Left ventricle myocardium inferior (tissue), 1 donor: Measurements from ENCODE around the gene PERM1. TPM values are rescaled to one million over a fixed set of nuclear protein-coding genes. Genes with fewer than 3 reads are reported as not detected.
"Not testable (repeated sequence)": the region's sequence is repeated elsewhere in the genome, so short reads cannot be mapped to it uniquely, and the experiment has no call there.

Source experiments
- DNase-seq: peaks from one replicate; pipeline ENCODE4 v3.0.0-alpha.2; 2020
- H3K27ac ChIP-seq: fragments of 200-600 bp; replicated peaks from 2 replicates; pipeline ENCODE4 v1.8.0; 2021
- H3K27me3 ChIP-seq: fragments of 200-600 bp; 2 replicates; pipeline ENCODE4 v1.8.0; 2021; ENCODE audit warnings: low read depth
- H3K36me3 ChIP-seq: fragments of 200-600 bp; 2 replicates; pipeline ENCODE4 v1.8.0; 2021
- H3K4me1 ChIP-seq: fragments of 200-600 bp; 2 replicates; pipeline ENCODE4 v1.8.0; 2021
- H3K4me3 ChIP-seq: fragments of 200-600 bp; 2 replicates; pipeline ENCODE4 v1.8.0; 2021; ENCODE audit warnings: mild to moderate bottlenecking, moderate library complexity
- H3K9me3 ChIP-seq: fragments of 200-600 bp; replicated peaks from 2 replicates; pipeline ENCODE4 v1.8.0; 2021
- intact Hi-C: fragments of 100-400 bp; cut with micrococcal nuclease; formaldehyde crosslinking; loops from one replicate; pipeline ENCODE4 v1.11.0; 2022
- total RNA-seq: library from RNA; stranded (reverse); fragmentation: NEBNext Ultra II Directional; extraction: Animal tissue kit (Norgen Biotek cat#: 25700); gene quantifications from one replicate; pipeline ENCODE4 v1.2.1, GENCODE V29; 2021
- TF ChIP-seq, protein P1 (sequence below): fragments of 200-600 bp; IDR thresholded peaks from 2 replicates; pipeline ENCODE4 v1.8.0; 2021; ENCODE audit warnings: antibody characterized with exemption, mild to moderate bottlenecking, borderline replicate concordance
- donor health status: DM: no; HTN: yes; CAD: no; lungs with severe emphysema.

Gene PERM1
- total RNA-seq, 1 donor from 2014 or later = 160 TPM

DNA sequence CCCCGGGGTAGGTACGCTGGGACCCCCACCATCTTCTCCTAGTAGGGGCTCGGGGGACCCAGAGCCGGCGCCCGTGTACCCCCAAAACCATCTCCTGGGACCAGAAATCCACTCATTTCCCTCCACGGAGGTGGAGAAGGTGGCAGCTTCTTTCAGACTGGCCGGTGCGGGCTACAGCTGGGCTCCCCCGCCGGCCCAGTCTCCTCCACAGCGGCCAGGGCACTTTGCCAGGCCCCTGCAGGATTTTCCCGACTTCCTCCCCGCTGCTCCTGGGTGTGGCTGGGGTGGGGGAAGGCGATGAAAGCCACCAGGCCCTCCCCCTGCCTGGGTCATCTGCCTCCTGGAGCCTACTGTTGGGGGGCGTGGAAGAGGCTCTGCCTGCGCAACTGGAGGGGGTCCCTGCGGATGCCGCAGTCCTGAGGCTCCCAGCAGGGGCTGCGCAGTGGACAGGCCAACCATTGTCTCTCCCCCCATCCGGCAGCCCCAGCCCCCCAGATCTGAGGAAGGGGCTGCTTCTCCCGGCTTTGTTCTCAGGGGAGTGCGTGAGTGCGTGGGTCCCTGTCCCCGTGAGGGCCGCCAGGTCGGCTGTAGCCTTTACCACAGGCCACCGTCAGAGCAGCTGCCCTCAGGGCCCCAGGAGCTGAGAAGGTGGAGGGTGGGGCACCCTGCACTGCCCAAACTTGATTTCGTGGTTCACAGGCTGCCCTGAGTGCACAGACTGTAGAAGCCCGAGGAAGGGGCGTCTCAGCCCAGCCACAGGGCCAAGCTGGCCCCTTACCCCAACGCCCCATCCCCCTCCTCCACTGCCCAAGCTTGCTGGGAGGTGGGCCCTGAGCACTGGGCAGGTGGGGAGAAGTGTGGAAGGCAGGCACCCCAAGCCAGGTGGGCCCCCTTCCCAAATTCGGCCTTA is 39.4 kb upstream of the PERM1 start:
- no peaks in the 10 kb centered on the region for H3K36me3 ChIP-seq
- H3K9me3 ChIP-seq = no peaks in the 10 kb centered on the region
- H3K27ac ChIP-seq = peak overlapping the region; percentile 96
- H3K4me1 ChIP-seq = peaks cover 64% of the 10 kb centered on the region
- DNase-seq = peak; percentile 70
- peak overlapping the region; percentile 89 for H3K4me3 ChIP-seq
- no peaks in the 10 kb centered on the region for H3K27me3 ChIP-seq
- intact Hi-C loops = no loop called here
- TF ChIP-seq, protein P1, sequence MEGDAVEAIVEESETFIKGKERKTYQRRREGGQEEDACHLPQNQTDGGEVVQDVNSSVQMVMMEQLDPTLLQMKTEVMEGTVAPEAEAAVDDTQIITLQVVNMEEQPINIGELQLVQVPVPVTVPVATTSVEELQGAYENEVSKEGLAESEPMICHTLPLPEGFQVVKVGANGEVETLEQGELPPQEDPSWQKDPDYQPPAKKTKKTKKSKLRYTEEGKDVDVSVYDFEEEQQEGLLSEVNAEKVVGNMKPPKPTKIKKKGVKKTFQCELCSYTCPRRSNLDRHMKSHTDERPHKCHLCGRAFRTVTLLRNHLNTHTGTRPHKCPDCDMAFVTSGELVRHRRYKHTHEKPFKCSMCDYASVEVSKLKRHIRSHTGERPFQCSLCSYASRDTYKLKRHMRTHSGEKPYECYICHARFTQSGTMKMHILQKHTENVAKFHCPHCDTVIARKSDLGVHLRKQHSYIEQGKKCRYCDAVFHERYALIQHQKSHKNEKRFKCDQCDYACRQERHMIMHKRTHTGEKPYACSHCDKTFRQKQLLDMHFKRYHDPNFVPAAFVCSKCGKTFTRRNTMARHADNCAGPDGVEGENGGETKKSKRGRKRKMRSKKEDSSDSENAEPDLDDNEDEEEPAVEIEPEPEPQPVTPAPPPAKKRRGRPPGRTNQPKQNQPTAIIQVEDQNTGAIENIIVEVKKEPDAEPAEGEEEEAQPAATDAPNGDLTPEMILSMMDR = no peak

DNA sequence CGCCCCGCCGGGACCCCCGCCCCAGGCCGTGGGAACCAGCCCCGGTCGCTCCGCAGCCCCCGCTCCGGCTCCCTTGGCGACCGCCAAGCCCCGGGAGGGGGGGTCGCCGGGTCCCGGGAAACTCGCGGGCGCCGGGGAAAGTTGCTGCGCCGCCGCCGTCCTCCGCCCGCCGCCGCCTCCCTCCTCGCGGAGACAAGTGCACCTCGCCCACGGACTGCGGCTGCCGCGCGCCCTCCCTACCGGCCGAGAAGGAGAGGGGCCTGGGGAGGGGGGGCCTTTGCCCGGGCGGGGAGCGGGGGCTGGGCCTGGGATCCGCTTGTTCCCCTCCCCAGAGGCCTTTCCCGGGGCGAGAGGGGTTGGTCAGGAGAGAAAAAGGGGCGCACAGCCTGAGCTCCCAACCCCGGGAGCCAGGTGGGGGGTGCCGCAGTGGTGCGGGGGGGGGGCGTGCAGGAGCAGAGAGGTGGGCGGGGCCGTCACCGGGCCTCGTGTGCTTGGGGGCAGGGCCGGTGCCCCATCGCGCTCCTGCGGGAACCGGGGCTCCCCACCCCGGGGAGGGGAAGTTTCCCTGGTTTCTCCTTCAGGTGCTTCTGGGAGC is 38.6 kb upstream of the PERM1 start:
- no peak for DNase-seq
- TF ChIP-seq, protein P1 = no peak
- Histone ChIP-seq H3K27me3 (no peaks in the 10 kb centered on the region), H3K36me3 (no peaks in the 10 kb centered on the region), H3K27ac (peak overlapping the region; percentile 96), H3K9me3 (no peaks in the 10 kb centered on the region), H3K4me3 (peak overlapping the region; percentile 89), H3K4me1 (peaks cover 56% of the 10 kb centered on the region)
- intact Hi-C loops = no loop called here

DNA sequence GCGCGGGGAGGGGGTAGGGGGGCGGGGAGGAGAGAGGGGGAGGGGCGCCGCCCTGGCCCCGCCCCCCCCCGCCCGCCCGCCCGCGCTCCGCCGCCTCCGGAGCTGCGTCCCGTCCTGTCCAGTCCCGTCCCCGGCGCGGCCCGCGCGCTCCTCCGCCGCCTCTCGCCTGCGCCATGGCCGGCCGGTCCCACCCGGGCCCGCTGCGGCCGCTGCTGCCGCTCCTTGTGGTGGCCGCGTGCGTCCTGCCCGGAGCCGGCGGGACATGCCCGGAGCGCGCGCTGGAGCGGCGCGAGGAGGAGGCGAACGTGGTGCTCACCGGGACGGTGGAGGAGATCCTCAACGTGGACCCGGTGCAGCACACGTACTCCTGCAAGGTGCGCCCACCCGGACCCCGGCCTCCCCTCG is 38.1 kb upstream of the PERM1 start, which contains the start of gene AGRN:
Gene AGRN, plus strand, starts transcription at position 121 of the 405 bp plus-strand sequence. Its CDS starts 53 bp downstream, at position 174.
- H3K27ac ChIP-seq = peak within 1 kb of the TSS; percentile 96
- intact Hi-C loops = no loop called here
- H3K4me1 ChIP-seq = peaks cover 54% of the 10 kb centered on the region
- H3K4me3 ChIP-seq = peak within 1 kb of the TSS; percentile 89
- no peaks in the 10 kb centered on the region for H3K27me3 ChIP-seq
- TF ChIP-seq, protein P1 = no peak
- no peaks in the 10 kb centered on the region for H3K9me3 ChIP-seq
- no peaks in the 10 kb centered on the region for H3K36me3 ChIP-seq
- DNase-seq = no peak

DNA sequence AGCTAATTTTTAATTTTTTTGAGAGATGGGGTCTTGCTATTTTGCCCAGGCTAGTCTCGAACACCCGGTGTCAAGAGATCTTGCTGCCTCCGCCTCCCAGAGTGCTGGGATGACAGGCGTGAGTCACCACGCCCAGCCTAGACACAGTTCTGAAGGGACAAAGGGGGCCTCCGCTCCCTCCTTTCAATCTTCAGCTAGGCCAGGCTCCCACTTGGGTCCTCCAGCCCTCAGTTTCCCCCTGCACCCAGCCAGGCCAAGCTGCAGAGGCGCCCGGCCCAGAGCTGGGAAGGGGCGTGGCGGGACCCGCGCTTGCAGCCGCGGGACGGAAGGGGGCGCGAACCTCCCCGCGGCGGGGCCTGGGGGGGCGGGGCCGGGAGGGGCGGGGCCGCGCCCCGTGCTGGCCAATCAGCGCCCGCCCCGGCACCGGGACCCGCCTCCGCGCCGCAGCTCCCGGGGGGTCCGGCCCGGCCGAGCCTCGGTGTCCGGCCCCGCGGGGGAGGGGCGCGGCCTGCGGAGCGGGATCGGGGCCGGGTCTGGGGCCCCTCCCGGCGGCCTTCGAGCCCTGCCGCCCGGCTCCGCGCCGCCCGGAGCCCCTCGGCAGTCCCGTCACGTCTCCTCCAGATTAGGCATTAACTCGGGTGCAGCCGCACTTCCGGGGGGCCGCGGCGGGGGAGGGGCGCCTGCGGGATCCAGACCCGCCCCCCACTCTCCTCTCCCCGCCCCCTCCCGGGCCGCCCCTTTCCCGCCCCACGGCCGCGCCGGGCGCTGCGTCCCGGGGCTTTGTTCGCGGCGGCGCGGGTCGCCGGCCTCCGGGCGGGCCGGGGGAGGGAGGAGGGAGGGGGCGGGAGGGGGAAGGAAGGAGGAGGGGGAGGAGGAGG is 37.5 kb upstream of the PERM1 start:
- intact Hi-C loops = no loop called here
- Histone ChIP-seq H3K36me3 (no peaks in the 10 kb centered on the region), H3K27me3 (no peaks in the 10 kb centered on the region), H3K27ac (peak overlapping the region; percentile 96), H3K4me3 (peak overlapping the region; percentile 89), H3K9me3 (no peaks in the 10 kb centered on the region), H3K4me1 (peaks cover 53% of the 10 kb centered on the region)
- TF ChIP-seq, protein P1 = peak; percentile 70
- DNase-seq = peak; percentile 86

DNA sequence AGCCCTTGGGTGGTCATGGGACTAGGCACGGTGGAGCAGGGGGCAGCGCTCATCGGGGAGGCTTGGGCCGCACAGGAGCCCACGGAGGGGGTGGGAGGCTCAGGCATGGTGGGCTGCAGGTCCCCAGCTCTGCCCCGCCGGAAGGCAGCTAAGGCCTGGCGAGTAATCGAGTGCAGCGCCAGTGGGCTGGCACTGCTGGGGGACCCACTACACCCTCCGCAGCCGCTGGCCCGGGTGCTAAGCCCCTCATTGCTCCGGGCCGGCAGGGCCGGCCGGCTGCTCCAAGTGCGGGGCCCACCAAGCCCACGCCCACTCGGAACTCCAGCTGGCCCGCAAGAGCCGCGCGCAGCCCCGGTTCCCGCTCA is 36.4 kb upstream of the PERM1 start:
- H3K4me3 ChIP-seq, DNase-seq, H3K27ac ChIP-seq, intact Hi-C loops, H3K36me3 ChIP-seq, H3K27me3 ChIP-seq, H3K9me3 ChIP-seq: not testable (repeated sequence)
- H3K4me1 ChIP-seq = peaks cover 53% of the 10 kb centered on the region

DNA sequence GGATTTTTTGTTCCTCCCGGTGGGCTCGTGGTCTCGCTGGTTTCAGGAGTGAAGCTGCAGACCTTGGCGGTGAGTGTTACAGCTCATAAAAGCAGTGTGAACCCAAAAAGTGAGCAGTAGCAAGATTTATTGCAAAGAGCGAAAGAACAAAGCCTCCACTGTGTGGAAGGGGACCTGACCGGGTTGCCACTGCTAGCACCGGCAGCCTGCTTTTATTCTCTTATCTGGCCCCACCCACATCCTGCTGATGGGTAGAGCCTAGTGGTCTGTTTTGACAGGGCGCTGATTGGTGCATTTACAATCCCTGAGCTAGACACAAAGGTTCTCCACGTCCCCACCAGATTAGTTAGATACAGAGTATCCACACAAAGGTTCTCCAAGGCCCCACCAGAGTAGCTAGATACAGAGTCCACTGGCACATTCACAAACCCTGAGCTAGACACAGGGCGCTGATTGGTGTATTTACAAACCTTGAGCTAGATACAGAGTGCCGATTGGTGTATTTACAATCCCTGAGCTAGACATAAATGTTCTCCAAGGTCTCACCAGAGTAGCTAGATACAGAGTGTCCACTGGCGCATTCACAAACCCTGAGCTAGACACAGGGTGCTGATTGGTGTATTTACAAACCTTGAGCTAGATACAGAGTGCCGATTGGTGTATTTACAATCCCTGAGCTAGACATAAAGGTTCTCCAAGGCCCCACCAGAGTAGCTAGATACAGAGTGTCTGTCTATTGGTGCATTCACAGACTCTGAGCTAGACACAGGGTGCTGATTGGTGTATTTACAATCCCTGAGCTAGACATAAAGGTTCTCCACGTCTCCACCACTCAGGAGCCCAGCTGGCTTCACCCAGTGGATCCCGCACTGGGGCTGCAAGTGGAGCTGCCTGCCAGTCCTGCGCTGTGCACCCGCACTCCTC is 35.8 kb upstream of the PERM1 start:
- H3K4me3 ChIP-seq, intact Hi-C loops, H3K27me3 ChIP-seq, H3K27ac ChIP-seq, H3K9me3 ChIP-seq, H3K36me3 ChIP-seq, DNase-seq: not testable (repeated sequence)
- H3K4me1 ChIP-seq = peaks cover 51% of the 10 kb centered on the region
